Lower leg skin (tissue), 3 donors: ENCODE results near the gene PXK.

ENCODE experiments used
- POLR2A ChIP-seq, 2 donors: fragments of 450-650 bp; IDR thresholded peaks; one replicate each; pipeline ENCODE4 v1.6.1; 2016 to 2017; ENCODE audit warnings: antibody characterized with exemption in 2 of 2, mild to moderate bottlenecking in 1 of 2, moderate library complexity in 1 of 2
- TF ChIP-seq, protein P1 (sequence below), 3 donors: fragments of 450-650 bp; IDR thresholded peaks; one replicate each; pipeline ENCODE4 v1.5.1; 2016; ENCODE audit warnings: antibody characterized with exemption in 3 of 3, mild to moderate bottlenecking in 3 of 3, moderate library complexity in 2 of 3

DNA sequence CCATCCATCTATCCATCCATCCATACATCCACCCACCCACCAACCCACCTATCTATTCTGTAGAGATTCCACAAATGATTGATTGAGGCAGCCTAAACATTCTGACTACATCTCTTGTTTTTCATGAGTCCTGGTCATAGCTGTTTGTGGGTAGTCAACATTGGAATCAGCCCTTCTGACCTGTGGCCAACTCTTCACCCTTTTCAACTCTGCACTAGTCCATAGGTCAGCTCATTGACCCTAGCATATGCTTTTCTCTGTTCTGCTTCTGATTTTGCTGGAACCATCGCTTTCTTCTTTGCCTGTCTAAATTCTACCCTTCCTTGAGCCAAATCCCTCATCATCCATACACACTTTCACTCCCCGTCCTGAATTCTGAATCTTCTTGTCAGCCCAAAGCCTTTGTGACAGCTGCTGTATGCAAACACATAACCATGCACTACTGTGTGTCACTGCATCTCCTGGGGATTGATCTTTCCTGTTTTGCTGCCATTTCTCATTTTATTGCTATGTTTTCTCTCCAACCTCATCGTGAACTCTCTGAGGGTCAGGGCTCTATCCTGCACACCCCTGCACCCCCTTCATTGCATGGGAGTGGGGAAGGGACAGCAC lies 142.4 kb downstream of the PXK start:
- TF ChIP-seq, protein P1, sequence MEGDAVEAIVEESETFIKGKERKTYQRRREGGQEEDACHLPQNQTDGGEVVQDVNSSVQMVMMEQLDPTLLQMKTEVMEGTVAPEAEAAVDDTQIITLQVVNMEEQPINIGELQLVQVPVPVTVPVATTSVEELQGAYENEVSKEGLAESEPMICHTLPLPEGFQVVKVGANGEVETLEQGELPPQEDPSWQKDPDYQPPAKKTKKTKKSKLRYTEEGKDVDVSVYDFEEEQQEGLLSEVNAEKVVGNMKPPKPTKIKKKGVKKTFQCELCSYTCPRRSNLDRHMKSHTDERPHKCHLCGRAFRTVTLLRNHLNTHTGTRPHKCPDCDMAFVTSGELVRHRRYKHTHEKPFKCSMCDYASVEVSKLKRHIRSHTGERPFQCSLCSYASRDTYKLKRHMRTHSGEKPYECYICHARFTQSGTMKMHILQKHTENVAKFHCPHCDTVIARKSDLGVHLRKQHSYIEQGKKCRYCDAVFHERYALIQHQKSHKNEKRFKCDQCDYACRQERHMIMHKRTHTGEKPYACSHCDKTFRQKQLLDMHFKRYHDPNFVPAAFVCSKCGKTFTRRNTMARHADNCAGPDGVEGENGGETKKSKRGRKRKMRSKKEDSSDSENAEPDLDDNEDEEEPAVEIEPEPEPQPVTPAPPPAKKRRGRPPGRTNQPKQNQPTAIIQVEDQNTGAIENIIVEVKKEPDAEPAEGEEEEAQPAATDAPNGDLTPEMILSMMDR (IDR thresholded peaks at IDR 0.05): no peak
- TF ChIP-seq POLR2A (IDR thresholded peaks at IDR 0.05): no peak
